Naive B cell (primary cell): Measurements from ENCODE around the gene MPZL2. TPM values are rescaled to one million over a fixed set of nuclear protein-coding genes. Genes with fewer than 3 reads are reported as not detected.

ENCODE experiments used
- ATAC-seq, 2 donors: fragments of 150-1000 bp; cut with Tn5 transposase; 2 replicates each; pipeline ENCODE4 v1.10.0; 2021; ENCODE audit warnings: low read depth in 2 of 2, mild to moderate bottlenecking in 2 of 2, moderate library complexity in 2 of 2
- DNase-seq: peaks from one replicate; pipeline ENCODE4 v3.0.0; 2022
- H3K27ac Mint-ChIP-seq, 6 donors: one replicate each; pipeline ENCODE4 v1.8.0; 2020 to 2022; ENCODE audit warnings: mild to moderate bottlenecking in 6 of 6, mixed read lengths in 6 of 6, moderate library complexity in 5 of 6, inconsistent platforms in 2 of 6
- H3K27me3 Mint-ChIP-seq, 3 donors: one replicate each; pipeline ENCODE4 v1.8.0; 2021 to 2022; ENCODE audit warnings: mixed read lengths in 3 of 3, mild to moderate bottlenecking in 1 of 3
- H3K36me3 Mint-ChIP-seq, 2 donors: one replicate each; pipeline ENCODE4 v1.8.0; 2020 to 2022; ENCODE audit warnings: mixed read lengths in 2 of 2, inconsistent platforms in 1 of 2, mild to moderate bottlenecking in 1 of 2
- H3K4me1 Mint-ChIP-seq, 3 donors: one replicate each; pipeline ENCODE4 v1.8.0; 2020 to 2022; ENCODE audit warnings: mixed read lengths in 3 of 3, inconsistent platforms in 1 of 3, mild to moderate bottlenecking in 1 of 3, moderate library complexity in 1 of 3
- H3K4me3 Mint-ChIP-seq, 8 donors: one replicate each; pipeline ENCODE4 v1.8.0; 2020 to 2022; ENCODE audit warnings: mild to moderate bottlenecking in 8 of 8, mixed read lengths in 8 of 8, moderate library complexity in 8 of 8, inconsistent platforms in 2 of 8
- H3K9me3 Mint-ChIP-seq, 7 donors: one replicate each; pipeline ENCODE4 v1.8.0; 2020 to 2022; ENCODE audit warnings: mixed read lengths in 7 of 7, mild to moderate bottlenecking in 5 of 7, inconsistent platforms in 2 of 7, moderate library complexity in 1 of 7
- polyA plus RNA-seq, 6 donors: library from polyadenylated mRNA; unstranded; fragments of 300-500 nt; fragmentation: Illumina TruSeq; gene quantifications; one replicate each; pipeline ENCODE4 v1.2.3, GENCODE V29; 2021; ENCODE audit warnings: low read depth in 6 of 6

Gene MPZL2
- polyA plus RNA-seq, 6 donors from 2014 or later, result not detected

DNA sequence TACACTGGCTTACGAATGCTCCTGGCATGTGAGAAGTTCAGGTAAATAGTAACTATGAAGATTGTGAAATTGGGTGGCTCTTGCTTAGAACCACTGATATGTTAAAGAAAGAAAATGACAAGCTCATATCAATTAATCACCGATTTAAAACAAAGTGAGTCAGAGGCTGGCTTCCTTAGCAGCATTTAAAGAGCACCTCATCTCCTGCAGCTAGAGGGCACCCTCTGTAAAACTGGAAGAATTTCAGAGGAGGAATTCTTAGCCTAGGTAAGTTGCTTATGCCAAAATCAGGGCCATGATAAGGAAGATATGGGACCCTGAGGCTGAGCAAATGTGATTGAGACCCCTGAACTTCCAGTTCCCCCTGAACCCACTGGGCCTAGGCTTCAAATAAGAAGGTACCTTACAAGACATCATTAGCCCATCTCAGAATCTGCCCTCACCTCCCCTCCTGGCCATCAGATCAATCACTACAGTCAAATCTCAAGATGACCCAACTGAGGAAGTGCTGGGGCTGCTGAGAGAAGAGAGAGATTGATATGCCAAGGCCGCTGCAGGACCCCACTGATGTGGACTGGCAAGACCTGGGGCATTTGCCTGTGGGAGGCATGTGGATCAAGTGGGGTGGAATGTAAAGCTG is 31.8 kb upstream of the MPZL2 start:
- no peak overlapping the region for H3K27ac Mint-ChIP-seq
- DNase-seq (no peak), ATAC-seq (peak in 1 of 2 donors; percentile 35)
- no peak overlapping the region for H3K4me3 Mint-ChIP-seq
- H3K9me3 Mint-ChIP-seq, result no peaks in the 10 kb centered on the region
- no peaks in the 10 kb centered on the region for H3K36me3 Mint-ChIP-seq
- H3K27me3 Mint-ChIP-seq, result peaks cover 20 to 24% (median 21%) of the 10 kb centered on the region in 3 donors
- H3K4me1 Mint-ChIP-seq, result peaks cover 0 to 3% (median 3%) of the 10 kb centered on the region in 3 donors

GRCh38 chr11:118295199-118295598 is 31.1 kb upstream of the MPZL2 start:
- Mint-ChIP-seq H3K27ac (no peak overlapping the region), H3K27me3 (peaks cover 24 to 28% (median 28%) of the 10 kb centered on the region in 3 donors), H3K36me3 (no peaks in the 10 kb centered on the region), H3K4me3 (no peak overlapping the region), H3K4me1 (peaks cover 0 to 6% (median 4%) of the 10 kb centered on the region in 3 donors), H3K9me3 (no peaks in the 10 kb centered on the region)
- no peak for DNase-seq
- no peak for ATAC-seq

GRCh38 chr11:118294053-118294452 is 30.0 kb upstream of the MPZL2 start:
- no peak for ATAC-seq
- H3K9me3 Mint-ChIP-seq, result no peaks in the 10 kb centered on the region
- DNase-seq, result no peak
- no peaks in the 10 kb centered on the region for H3K36me3 Mint-ChIP-seq
- H3K4me3 Mint-ChIP-seq, result no peak overlapping the region
- H3K4me1 Mint-ChIP-seq, result peaks cover 0 to 6% (median 4%) of the 10 kb centered on the region in 3 donors
- H3K27ac Mint-ChIP-seq, result no peak overlapping the region
- H3K27me3 Mint-ChIP-seq, result peaks cover 24 to 34% (median 28%) of the 10 kb centered on the region in 3 donors

- ATAC-seq (no peak), DNase-seq (no peak)
- Mint-ChIP-seq H3K36me3 (no peaks in the 10 kb centered on the region), H3K4me3 (no peak overlapping the region), H3K27me3 (peaks cover 24 to 34% (median 28%) of the 10 kb centered on the region in 3 donors), H3K9me3 (no peaks in the 10 kb centered on the region), H3K27ac (peak overlapping the region in 1 of 6 donors; percentile 17), H3K4me1 (peaks cover 2 to 6% (median 4%) of the 10 kb centered on the region in 3 donors)
These were observed 27.5 kb upstream of the MPZL2 start for GRCh38 chr11:118291477-118292135.

- DNase-seq (peak; percentile 5), ATAC-seq (peak; percentile 32 to 38)
- Mint-ChIP-seq H3K4me1 (peaks cover 2 to 6% (median 4%) of the 10 kb centered on the region in 3 donors), H3K4me3 (no peak overlapping the region), H3K36me3 (no peaks in the 10 kb centered on the region), H3K27ac (no peak overlapping the region), H3K9me3 (no peaks in the 10 kb centered on the region), H3K27me3 (peaks cover 24 to 39% (median 28%) of the 10 kb centered on the region in 3 donors)
These were observed 26.8 kb upstream of the MPZL2 start for GRCh38 chr11:118290923-118291322.

GRCh38 chr11:118289401-118289800 is 25.3 kb upstream of the MPZL2 start:
- Mint-ChIP-seq H3K9me3 (no peaks in the 10 kb centered on the region), H3K27me3 (peaks cover 20 to 43% (median 23%) of the 10 kb centered on the region in 3 donors), H3K27ac (no peak overlapping the region), H3K36me3 (no peaks in the 10 kb centered on the region), H3K4me3 (no peak overlapping the region), H3K4me1 (peaks cover 2 to 6% (median 4%) of the 10 kb centered on the region in 3 donors)
- no peak for ATAC-seq
- DNase-seq, result no peak

- peaks cover 5 to 10% (median 6%) of the 10 kb centered on the region in 3 donors for H3K4me1 Mint-ChIP-seq
- peaks cover 0 to 4% (median 0%) of the 10 kb centered on the region in 7 donors for H3K9me3 Mint-ChIP-seq
- H3K27ac Mint-ChIP-seq, result no peak overlapping the region
- peaks cover 15 to 32% (median 16%) of the 10 kb centered on the region in 3 donors for H3K27me3 Mint-ChIP-seq
- H3K4me3 Mint-ChIP-seq, result no peak overlapping the region
- ATAC-seq, result no peak
- no peak for DNase-seq
- H3K36me3 Mint-ChIP-seq, result no peaks in the 10 kb centered on the region
These were observed 22.9 kb upstream of the MPZL2 start for GRCh38 chr11:118287006-118287405.

DNA sequence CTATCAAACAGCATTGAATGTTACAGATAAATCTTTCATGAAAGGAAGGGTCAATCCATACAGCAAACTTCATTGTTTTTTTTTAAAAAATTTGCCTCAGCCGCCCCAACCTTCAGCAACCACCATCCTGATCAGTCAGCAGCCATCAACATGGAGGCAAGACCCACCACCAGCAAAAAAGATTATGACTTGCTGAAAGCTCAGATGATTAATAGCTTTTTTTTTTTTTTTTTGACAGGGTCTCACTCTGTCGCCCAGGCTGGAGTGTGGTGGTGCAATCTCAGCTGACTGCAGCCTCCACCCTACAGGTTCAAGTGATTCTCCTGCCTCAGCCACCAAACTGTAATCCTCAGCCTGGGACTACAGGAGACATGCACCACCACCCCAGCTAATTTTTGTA is 22.4 kb upstream of the MPZL2 start:
- DNase-seq (no peak), ATAC-seq (no peak)
- Mint-ChIP-seq H3K36me3 (no peaks in the 10 kb centered on the region), H3K9me3 (peaks cover 0 to 4% (median 0%) of the 10 kb centered on the region in 7 donors), H3K4me1 (peaks cover 8 to 12% (median 9%) of the 10 kb centered on the region in 3 donors), H3K27ac (no peak overlapping the region), H3K27me3 (peaks cover 10 to 28% (median 12%) of the 10 kb centered on the region in 3 donors), H3K4me3 (no peak overlapping the region)

DNA sequence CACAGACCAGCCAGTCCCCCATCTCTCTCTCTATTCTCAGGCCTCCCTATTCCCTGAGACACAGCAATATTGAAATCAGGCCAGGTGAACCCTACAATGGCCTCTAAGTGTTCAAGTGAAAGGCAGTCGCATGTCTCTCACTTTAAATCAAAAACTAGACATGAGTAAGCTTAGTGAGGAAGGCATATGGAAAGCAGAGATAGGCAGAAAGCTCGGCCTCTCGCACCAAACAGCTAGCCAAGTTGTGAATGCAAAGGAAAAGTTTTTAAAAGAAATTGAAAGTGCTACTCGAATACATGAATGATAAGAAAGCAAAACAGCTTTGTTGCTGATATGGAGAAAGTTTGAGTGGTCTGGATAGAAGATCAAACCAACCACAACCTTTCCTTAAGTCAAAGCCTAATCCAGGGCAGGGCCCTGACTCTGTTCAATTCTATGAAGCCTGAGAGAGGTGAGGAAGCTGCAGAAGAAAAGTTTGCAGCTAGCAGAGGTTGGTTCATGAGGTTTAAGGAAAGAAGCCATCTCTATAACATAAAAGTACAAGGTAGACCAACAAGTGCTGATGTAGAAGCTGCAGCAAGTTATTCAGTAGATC is 19.8 kb upstream of the MPZL2 start:
- DNase-seq (no peak), ATAC-seq (no peak)
- peaks cover 10 to 20% (median 14%) of the 10 kb centered on the region in 3 donors for H3K4me1 Mint-ChIP-seq
- no peaks in the 10 kb centered on the region for H3K36me3 Mint-ChIP-seq
- H3K4me3 Mint-ChIP-seq, result no peak overlapping the region
- H3K9me3 Mint-ChIP-seq, result peaks cover 0 to 4% (median 0%) of the 10 kb centered on the region in 7 donors
- H3K27me3 Mint-ChIP-seq, result peaks cover 1 to 9% (median 2%) of the 10 kb centered on the region in 3 donors
- no peak overlapping the region for H3K27ac Mint-ChIP-seq

DNA sequence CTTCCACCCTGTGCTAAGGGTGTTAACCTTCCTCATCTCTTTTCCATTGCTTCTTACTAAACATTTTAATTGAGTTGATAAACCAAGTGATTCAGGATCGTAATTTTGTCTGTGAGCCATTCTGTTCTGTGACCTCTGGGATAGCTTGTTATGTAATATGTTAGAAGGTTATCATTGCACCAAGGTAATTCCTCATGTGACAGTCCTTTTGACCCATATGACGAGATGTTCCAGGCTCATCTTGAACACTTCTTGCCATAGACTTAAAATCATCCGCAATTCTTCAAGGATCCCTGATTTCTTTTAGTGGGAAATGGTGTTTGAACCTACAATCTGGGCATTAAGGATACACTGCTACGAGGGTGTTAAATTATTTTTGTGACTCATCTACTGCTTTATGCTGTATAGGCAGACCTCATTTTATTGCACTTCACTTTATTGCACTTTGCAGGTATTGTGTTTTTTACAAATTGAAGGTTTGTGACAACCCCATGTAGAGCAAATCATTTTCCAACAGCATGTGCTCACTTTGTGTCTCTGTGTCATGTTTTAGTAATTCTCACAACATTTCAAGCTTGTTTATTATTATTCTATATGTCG is 19.0 kb upstream of the MPZL2 start:
- no peak overlapping the region for H3K27ac Mint-ChIP-seq
- DNase-seq, result no peak
- H3K27me3 Mint-ChIP-seq, result peaks cover 5 to 9% (median 5%) of the 10 kb centered on the region in 3 donors
- no peak overlapping the region for H3K4me3 Mint-ChIP-seq
- no peak for ATAC-seq
- no peaks in the 10 kb centered on the region for H3K36me3 Mint-ChIP-seq
- H3K9me3 Mint-ChIP-seq, result peaks cover 0 to 4% (median 0%) of the 10 kb centered on the region in 7 donors
- H3K4me1 Mint-ChIP-seq, result peaks cover 10 to 20% (median 14%) of the 10 kb centered on the region in 3 donors

- DNase-seq, result no peak
- no peak for ATAC-seq
- Mint-ChIP-seq H3K27ac (no peak overlapping the region), H3K36me3 (no peaks in the 10 kb centered on the region), H3K4me1 (peaks cover 10 to 20% (median 14%) of the 10 kb centered on the region in 3 donors), H3K4me3 (no peak overlapping the region), H3K9me3 (peaks cover 0 to 4% (median 0%) of the 10 kb centered on the region in 7 donors), H3K27me3 (peaks cover 5 to 9% (median 5%) of the 10 kb centered on the region in 3 donors)
These were observed 18.5 kb upstream of the MPZL2 start for GRCh38 chr11:118282606-118283005.

DNA sequence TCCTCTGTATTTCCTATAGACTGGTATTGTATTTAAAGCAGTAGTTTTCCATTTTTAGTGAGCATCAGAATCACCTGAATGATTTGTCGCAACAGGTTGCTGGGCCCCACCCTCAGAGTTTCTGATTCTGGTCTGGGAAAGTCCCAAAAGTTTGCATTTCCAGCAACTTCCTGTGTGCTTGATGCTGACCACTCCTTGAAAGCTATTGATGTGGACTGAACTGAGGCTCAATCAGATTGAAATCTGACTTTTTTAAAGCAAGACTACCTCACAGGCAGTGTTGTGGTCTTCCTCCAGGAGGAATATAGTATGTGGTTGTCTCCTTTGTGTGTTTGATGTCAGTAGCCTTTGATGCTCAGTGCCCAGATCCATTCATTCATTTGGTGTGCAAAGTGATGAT is 17.2 kb upstream of the MPZL2 start:
- Mint-ChIP-seq H3K9me3 (peaks cover 0 to 4% (median 0%) of the 10 kb centered on the region in 7 donors), H3K4me3 (peak overlapping the region in 3 of 8 donors; percentile 19 to 60 (median 48)), H3K36me3 (no peaks in the 10 kb centered on the region), H3K27me3 (peaks cover 5 to 14% (median 8%) of the 10 kb centered on the region in 3 donors), H3K27ac (peak overlapping the region in 2 of 6 donors; percentile 10 to 16), H3K4me1 (peaks cover 10 to 18% (median 14%) of the 10 kb centered on the region in 3 donors)
- peak; percentile 79 to 82 for ATAC-seq
- DNase-seq, result peak; percentile 17

GRCh38 chr11:118277312-118277711 is 13.2 kb upstream of the MPZL2 start:
- ATAC-seq (no peak), DNase-seq (no peak)
- Mint-ChIP-seq H3K27me3 (peaks cover 26 to 37% (median 36%) of the 10 kb centered on the region in 3 donors), H3K4me3 (no peak overlapping the region), H3K4me1 (peaks cover 10 to 15% (median 11%) of the 10 kb centered on the region in 3 donors), H3K36me3 (no peaks in the 10 kb centered on the region), H3K9me3 (peaks cover 0 to 2% (median 0%) of the 10 kb centered on the region in 7 donors), H3K27ac (no peak overlapping the region)
